Transverse colon (tissue), 4 donors: ENCODE results near the gene WSB1.

ENCODE experiments used
- POLR2A ChIP-seq: fragments of 450-650 bp; IDR thresholded peaks from one replicate; pipeline ENCODE4 v1.6.1; 2016; ENCODE audit warnings: antibody characterized with exemption, mild to moderate bottlenecking, moderate library complexity
- POLR2AphosphoS5 ChIP-seq, 3 donors: sonication (generic); formaldehyde crosslinking; IDR thresholded peaks; one replicate each; pipeline ENCODE4 v1.6.1; 2016; ENCODE audit warnings: antibody characterized with exemption in 3 of 3
- TF ChIP-seq, protein P1 (sequence below), 5 experiments: fragments of 200-600 bp in 3 of 5; fragments of 450-650 bp in 2 of 5; sonication (generic) in 3 of 5; IDR thresholded peaks; 1 replicate in 2 of 5; 2 replicates in 3 of 5; pipeline ENCODE4 v1.5.1; 2016 to 2017; ENCODE audit warnings: antibody characterized with exemption in 5 of 5, inconsistent platforms in 3 of 5, mild to moderate bottlenecking in 2 of 5, moderate library complexity in 1 of 5

- no peak for TF ChIP-seq POLR2A
- TF ChIP-seq, protein P1, sequence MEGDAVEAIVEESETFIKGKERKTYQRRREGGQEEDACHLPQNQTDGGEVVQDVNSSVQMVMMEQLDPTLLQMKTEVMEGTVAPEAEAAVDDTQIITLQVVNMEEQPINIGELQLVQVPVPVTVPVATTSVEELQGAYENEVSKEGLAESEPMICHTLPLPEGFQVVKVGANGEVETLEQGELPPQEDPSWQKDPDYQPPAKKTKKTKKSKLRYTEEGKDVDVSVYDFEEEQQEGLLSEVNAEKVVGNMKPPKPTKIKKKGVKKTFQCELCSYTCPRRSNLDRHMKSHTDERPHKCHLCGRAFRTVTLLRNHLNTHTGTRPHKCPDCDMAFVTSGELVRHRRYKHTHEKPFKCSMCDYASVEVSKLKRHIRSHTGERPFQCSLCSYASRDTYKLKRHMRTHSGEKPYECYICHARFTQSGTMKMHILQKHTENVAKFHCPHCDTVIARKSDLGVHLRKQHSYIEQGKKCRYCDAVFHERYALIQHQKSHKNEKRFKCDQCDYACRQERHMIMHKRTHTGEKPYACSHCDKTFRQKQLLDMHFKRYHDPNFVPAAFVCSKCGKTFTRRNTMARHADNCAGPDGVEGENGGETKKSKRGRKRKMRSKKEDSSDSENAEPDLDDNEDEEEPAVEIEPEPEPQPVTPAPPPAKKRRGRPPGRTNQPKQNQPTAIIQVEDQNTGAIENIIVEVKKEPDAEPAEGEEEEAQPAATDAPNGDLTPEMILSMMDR (IDR thresholded peaks at IDR 0.05), result no peak
- no peak for TF ChIP-seq POLR2AphosphoS5 (IDR thresholded peaks at IDR 0.05)
Measured at GRCh38 chr17:27353033-27353460, 59.1 kb downstream of the WSB1 start.
